Glomerular visceral epithelial cell (primary cell): Measurements from ENCODE around the gene THEMIS.
"Not testable (repeated sequence)": the region's sequence is repeated elsewhere in the genome, so short reads cannot be mapped to it uniquely, and the experiment has no call there.

ENCODE experiments used
- DNase-seq: peaks from one replicate; pipeline ENCODE4 v3.0.0-alpha.2; 2016; ENCODE audit errors: extremely low spot score

THEMIS gene, protein sequence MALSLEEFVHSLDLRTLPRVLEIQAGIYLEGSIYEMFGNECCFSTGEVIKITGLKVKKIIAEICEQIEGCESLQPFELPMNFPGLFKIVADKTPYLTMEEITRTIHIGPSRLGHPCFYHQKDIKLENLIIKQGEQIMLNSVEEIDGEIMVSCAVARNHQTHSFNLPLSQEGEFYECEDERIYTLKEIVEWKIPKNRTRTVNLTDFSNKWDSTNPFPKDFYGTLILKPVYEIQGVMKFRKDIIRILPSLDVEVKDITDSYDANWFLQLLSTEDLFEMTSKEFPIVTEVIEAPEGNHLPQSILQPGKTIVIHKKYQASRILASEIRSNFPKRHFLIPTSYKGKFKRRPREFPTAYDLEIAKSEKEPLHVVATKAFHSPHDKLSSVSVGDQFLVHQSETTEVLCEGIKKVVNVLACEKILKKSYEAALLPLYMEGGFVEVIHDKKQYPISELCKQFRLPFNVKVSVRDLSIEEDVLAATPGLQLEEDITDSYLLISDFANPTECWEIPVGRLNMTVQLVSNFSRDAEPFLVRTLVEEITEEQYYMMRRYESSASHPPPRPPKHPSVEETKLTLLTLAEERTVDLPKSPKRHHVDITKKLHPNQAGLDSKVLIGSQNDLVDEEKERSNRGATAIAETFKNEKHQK

DNA sequence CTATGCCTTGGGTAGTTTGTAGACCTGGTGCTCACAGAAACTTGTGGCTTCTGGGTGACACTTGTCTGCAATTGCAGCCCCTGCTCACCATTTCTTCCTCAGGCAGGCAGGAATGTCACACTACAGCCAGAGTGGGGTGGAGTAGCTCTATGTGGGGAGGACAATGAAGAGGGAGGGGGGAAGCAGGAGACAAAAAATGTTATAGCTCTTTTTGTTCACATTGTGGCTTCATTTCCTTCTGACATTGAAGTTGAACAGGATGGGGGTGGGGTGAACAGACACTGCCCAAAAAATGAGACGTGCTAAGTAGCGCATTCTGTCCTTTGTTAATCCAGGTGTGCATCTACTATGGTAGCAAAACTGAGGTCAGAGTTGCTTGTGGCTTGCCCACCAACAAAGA lies at the start of gene THEMIS:
Gene THEMIS, minus strand, starts transcription at position 124 of the 400 bp plus-strand sequence. CDS start 126 bp downstream, outside the sequence.
- no peak for DNase-seq

DNA sequence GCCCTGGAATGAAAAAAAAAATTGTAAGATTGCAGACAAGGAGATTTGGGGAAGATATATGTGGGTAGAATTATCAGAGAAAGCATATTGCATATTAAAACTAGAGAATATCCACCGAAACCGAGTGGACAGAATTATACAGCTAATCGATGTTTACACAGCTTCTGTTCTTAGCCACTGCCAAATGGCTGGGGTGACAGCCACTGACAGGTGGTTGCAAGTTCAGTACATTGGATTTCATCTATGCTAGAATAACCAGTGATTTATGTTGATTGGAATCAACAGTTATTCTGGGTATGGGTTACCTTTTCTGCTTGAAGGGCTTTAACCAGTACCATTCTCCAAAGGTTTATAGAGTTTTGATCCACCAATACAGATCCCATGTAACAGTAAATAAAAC lies 48.4 kb upstream of the THEMIS start:
- DNase-seq: no peak

DNA sequence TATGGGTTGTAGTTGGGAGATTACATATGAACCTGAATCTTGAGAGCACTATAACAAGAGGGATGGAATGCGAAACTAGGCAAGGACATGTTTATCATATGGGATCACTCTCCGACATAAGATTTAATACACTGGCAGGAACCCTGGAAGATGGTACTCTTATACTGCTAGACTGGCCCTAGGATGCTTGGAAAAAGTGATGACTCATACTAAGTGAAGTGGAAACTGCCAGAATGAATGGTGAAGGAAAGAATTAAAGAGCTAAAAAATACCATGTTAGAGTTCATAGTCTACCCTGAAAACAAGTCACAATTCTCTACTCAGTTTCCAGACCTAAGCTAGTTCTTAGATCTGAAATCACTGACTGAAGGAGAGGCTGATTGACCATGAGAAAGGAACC lies 45.5 kb upstream of the THEMIS start:
- no peak for DNase-seq

DNA sequence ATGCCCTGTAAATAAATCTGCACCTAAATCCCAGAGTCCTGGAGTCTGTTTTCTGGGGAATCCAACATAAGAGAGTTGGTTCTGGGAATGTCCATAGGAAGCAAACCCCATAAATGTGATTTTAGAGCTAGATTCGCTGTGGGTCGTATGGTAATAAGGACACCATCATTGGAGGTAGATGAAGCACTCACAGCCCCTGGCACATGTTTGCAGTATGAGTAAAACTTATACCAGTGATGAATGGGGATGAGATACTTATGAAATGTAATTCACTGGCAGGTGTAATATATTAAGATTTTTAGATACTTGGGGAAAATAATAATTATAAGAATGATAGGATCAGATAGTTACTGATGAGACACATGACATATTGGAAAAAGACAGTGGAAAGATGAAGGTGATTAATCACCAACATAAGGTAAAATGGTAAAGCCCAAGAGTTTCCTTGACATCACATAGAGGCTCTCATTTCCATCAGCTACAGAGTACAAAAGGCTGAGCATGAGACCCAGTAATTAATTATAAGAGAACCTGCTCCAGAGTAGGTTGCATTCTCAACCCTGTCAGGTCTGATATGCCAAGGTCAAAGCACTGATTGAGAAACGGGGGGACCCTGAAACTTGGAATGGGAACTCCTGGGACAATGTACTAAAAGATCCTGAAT lies 44.7 kb upstream of the THEMIS start:
- DNase-seq: no peak

DNA sequence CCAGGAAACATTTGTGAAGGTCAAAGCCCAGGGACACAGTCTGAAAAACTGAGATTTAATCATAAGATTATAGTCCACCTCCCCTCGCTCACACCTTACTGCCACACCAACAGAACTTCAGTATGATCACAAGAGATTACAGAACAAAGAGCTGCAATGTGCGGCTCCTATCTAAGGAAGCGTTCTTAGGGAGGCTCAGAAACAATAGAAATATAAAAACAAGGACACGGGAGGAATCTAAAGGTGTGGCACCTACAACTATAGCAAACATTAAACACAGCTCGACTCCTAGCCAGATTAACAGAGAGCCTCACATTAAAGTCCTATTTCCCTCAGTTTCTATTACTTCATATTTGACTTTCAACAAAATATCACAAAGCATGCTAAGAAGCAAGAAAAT lies 40.4 kb upstream of the THEMIS start:
- no peak for DNase-seq

DNA sequence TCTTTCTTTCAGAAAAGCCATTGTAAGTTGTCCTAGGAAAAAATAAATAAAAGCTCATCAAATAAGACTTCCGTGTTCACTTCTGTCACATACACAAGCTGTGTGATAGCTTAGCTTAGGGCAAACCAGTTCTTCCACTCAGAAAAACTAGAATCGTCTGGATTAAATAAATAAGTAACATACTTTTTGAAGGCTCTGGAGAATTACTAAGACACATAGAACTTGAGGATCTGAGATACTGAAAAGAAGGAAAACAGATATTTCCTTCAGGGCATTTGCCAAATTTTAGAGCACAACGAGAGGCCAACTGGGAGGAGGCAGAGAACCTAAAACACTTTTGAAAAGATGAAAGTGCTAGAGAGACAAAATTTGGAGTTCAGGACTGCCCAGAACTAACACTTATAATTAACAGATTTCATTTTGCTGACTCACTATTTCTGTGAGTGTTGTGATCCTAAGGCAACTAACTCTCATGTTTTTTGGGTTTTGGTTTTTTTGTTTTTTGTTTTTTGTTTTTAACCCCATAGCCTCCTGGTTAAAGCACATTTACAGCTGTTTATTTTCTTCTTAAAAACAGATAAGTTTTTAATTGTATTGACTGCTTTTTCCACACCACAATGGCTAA lies 38.7 kb upstream of the THEMIS start:
- no peak for DNase-seq

DNA sequence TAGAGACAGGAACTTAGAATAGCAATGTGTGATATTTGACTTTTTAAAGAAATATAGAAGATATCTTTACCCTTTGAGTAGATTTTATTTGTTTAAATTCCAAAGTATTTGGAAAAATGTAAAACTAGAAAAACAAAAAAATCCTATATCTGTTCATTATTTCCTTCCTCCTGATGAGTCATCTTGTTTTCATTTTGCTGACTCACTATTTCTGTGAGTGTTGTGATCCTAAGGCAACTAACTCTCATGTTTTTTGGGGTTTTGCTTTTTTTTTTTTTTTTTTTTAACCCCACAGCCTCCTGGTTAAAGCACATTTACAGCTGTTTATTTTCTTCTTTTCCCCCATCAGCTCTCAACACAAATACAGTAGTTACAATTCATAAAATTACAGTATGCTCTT lies 37.8 kb upstream of the THEMIS start:
- DNase-seq: peak; percentile 25

DNA sequence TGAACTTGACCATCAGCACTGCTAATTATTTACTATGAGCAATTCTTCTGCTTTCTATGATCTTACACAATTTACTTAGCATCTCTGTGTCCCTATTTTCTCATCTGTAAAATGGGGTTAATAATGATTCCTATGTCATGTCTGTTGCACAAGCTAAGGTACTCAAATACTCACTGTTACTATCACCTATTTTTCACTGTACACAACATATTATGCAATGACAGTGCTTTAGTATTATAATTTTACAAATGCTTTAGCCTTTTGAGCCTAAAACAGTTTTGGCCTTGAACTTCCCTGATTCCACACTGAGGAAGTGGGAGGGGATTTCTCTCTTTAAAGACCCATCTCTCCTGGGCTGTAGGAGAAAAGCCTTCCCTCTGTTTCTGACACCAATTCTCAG lies 36.9 kb upstream of the THEMIS start:
- DNase-seq: no peak

DNA sequence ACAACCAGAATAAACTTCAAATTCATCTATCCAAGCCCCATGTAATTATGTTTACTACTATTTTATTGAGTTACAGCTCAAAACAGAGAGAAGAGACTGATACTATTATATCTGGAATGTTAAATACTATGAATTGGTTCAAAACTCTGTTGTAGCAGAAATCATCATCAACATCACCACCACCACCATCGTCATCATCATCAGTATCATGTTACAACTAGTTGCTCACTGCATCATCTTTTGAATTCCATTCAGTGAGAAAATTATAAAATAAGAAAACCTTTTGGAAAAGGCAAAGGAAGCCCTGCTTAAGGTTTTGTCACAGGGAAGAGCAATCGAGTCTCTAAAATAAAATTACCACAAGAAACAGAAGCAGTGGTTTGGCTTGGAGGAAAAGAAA lies 36.2 kb upstream of the THEMIS start:
- DNase-seq: no peak

DNA sequence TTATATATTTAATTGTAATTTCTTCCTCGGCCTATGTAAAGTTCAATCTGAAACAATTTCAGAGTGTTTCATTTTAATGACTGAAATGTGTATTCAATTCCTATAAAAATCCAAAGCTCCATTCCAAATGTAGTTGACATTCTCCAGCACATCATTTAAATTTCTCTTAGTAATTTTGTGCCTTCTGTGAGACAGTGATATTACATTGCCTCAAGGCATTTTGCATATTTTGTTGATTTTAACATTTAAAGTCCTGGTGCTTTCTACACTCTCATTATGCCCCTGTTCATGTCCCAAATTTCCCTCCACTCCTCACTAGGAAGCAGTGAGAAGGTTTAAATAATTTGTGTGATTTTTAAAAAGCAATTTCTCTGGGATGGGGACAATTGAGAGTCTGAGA lies 34.1 kb upstream of the THEMIS start:
- DNase-seq: no peak

DNA sequence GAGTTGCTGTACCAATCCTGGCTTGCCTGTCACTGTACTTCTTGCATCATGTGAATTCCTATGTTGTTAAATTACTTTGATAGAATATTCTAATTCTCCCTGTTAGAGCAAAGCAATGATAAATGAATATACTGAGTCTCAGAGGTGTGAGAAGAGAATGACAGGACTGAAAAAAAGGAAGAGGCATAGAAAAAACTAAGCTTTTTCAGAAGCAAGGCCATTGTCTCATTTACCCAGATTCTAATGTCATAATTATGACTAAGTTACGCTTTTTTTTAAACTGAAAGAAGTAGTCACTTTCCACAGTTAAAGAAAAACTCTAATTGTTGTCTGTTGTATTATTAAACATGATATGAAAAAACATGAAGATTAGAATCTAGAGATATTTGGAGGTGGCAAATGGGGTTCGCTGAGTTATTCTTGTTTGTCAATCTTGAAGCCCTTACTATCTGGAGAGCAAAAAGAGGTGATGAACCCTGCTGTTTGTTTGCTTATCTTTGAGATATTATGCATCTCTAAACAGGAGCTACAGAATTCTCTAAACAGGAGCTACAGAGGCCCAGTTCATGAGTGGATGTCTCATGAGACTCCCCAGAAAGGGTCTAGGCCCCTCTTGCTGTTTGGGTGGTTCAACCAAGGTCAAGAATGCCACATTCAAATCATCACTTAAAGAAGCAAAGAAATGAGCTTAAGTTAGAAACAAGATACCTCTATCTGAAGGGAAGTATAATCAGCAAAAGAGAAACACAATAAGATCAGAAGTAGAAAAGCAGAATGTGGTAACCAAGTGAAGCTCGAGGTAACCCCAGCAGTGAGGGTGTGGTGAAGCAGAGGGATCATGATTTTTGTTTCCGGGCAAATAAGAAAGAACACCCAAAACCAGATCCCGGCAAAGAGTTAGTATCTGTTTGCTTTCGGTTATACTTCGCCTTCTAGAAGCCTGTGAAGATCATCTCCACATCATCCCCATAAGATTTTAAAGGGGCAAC lies 33.3 kb upstream of the THEMIS start:
- DNase-seq: no peak

DNA sequence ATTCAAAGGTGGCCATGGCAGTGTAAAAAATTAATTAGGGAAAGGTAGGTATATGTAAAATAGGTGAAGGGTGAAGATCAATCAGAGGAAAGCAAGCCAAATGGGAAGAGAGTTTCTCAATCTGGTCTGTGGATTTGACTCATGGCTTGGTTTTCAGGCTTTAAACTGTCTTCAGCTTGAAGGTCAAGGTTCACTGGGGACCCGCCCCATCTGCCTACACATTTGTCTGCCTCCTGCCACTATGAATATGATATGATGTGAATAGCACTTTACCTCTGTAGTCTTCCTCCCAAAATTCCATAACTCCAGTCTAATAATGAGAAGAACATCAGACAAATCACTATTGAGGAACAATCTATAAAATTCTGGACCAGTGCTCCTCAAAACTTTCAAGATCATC lies 32.3 kb upstream of the THEMIS start:
- no peak for DNase-seq

DNA sequence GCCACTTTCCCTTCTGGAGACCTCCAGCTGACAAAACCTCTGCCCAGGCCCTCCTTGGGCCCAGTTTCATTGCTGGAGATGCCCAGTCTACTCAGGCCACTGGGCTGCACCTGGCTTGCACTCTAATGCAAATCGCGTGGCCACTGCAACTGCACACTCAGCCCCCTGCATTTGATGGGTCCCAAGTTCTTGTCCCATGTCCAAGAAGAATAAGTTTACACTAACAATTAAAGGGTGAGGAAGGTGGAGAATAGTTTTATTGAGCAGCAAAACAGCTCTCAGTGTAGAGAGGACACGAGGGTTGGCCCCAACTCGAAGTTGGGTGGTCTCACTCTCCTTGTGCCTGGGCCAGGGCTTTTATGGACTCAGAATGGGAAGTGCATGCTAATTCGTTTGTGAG lies 31.9 kb upstream of the THEMIS start:
- no peak for DNase-seq

DNA sequence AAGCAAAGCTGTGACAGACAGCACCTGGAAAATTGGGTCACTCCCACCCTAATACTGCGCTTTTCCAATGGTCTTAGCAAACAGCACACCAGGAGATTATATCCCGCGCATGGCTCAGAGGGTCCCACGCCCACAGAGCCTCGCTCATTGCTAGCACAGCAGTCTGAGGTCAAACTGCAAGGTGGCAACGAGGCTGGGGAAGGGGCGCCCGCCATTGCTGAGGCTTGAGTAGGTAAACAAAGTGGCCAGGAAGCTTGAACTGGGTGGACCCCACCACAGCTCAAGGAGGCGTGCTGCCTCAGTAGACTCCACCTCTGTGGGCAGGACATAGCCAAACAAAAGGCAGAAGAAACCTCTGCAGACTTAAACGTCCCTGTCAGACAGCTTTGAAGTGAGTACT lies 25.6 kb upstream of the THEMIS start:
- not testable (repeated sequence) for DNase-seq

DNA sequence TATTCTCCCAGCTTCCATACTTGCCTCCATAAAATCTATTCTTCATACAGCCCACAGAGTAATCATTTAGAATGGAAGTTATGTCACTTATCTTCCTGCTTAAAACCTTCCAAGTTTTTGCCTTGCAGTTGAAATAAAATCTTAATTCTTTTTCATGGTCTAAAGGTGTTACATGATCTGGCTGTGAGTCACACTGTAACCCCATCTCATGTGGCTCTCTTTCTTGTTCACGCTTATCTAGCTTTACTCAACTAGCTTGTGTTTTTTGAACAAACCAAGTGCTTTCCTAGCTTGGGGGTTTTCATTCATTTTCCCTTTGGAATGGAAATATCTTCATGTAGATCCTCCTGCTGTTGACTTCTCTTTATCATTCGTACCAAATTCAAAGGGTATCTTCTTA lies 23.6 kb upstream of the THEMIS start:
- peak; percentile 23 for DNase-seq

DNA sequence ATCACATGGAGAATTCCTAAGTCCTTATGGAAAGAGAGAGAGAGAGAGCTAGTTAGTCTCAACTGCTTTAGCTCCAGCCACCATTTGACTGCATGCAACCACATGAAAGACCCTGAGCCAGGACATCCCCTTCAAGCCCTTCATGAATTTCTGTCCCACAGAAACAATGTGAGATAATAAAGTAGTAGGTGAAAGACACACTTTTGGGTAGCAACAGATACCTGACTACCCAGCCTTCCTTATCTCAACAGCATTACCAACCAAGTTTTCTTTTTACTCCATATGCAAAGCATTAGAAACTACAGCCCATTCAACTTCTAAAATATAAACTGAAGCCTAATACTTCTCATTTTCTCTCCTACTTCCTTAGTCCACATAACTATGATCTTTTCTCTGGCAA lies 23.2 kb upstream of the THEMIS start:
- no peak for DNase-seq

DNA sequence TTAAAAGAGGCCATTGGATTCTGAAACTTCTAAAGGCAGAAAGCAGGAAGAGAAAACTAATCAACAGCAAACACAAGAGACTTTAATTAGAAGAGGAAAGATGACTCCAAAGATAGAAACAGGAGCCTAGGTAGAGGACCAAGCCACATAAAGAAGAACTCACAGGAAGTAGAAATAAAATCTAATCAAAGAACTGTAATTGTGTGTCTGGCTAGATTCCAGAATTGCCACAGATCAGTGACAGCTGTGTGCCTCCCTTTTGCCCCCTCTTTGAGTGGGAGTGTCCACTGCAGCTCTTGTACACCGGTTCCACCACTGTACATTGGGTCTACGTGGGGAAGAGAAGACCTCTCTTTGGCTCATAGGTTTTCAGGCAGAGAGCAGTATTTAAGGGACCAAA lies 22.3 kb upstream of the THEMIS start:
- DNase-seq: no peak

DNA sequence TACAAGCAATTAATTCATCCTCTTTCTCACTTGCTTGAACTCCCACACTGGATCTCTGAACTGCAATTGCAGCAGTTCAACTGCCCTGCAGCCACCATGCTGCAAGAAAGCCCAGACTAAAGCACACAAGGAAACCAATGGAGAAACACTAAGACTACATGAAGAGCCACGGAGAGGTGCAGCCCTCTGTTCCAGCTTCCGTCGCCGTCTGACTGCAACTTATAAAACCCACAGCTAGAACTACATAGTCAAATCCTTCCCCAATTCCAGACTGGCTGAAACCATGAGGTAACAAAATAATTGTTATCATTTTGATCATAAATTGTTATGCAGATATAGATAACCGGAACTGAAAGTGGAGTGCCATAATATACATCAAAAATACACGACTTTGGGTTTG lies 21.1 kb upstream of the THEMIS start:
- DNase-seq: no peak

DNA sequence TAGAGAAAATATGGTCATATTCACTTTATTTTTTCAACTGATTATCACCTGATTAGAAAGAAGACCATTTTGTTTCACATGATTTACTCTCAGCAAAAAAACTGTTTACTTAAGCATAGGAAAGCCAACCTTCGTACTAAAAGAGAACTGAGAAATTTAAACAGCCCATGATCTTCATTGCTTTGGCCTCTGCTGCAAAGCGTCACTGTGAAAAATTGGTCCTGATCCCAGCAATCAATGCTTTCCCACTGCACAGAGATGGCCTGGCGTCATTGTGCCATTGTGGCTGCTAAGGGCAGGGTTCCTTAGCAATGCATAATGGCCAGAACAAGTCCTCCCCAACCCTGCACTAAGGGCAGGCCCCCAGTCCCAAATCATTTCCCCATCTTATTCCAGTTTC lies 19.9 kb upstream of the THEMIS start:
- no peak for DNase-seq

DNA sequence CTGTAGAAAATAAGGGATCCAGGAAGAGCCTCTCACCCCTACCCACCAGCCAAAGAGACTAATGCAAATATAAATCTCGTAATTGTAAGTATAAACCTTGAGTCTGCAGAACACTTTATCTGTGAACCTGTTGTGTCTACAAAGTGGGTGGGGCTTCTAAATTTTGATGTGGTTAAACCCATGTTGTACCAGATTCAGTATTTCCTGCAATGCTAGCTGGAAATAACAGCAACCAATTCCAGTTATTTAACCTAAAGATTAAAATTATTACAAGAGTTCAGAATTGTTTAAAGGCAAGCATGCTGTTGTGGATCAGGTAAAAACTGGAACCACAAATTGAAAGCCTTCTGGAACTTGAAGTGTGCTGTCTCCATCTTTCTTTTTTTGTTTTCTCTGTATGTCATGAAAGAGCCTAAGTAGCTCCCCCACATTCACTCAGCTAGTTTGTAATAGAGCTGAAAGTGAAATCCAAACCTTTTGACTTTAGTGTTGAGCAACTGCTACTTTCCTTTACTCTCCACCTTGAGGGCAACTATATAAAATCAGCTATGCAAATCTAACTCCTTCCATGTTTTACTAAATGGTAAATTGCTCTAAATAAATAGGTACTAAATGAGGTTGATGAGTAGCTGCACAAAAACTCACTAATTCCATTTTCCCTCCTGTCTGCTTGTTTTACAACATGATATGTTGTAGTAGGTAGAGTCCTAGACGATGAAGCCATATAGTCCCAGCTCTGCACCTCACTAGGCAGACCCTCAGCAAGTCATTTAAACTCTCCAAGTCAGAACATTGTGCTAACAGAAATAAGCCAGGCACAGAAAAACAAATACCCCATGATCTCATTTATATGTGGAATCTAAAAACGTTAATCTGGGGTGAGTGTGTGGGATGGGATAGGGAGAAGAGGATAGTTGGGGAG lies 17.9 kb upstream of the THEMIS start:
- no peak for DNase-seq
